ENCODE measurements around the gene KRT33B. TPM values are rescaled to one million over a fixed set of nuclear protein-coding genes. Genes with fewer than 3 reads are reported as not detected.
"Not testable (repeated sequence)": the region's sequence is repeated elsewhere in the genome, so short reads cannot be mapped to it uniquely, and the experiment has no call there.

Gene KRT33B
- total RNA-seq, 2 experiments from 2014 or later, result not detected

- ChIA-PET POLR2A (no interaction called here), CTCF (interaction anchor here (1.0 kb wide), 1 partner anchor 272 kb away, joined by 3 read pairs; no protein-coding TSS in a partner anchor)
- Mint-ChIP-seq H3K4me3 (no peak overlapping the region), H3K36me3 (ENCODE audit: low read depth) (peaks cover 4% of the 10 kb centered on the region), H3K4me1 (no peaks in the 10 kb centered on the region), H3K27me3 (peaks cover 15% of the 10 kb centered on the region), H3K9me3 (peaks cover 10% of the 10 kb centered on the region), H3K27ac (no peak overlapping the region)
- no peak for DNase-seq
Observed at GRCh38 chr17:41390411-41390938, 20.9 kb upstream of the KRT33B start.

GRCh38 chr17:41387670-41388069 lies 18.1 kb upstream of the KRT33B start:
- peaks cover 10% of the 10 kb centered on the region for H3K9me3 Mint-ChIP-seq
- CTCF ChIA-PET, result no interaction called here
- no peak for DNase-seq
- POLR2A ChIA-PET, result no interaction called here
- H3K27me3 Mint-ChIP-seq, result peaks cover 18% of the 10 kb centered on the region
- no peaks in the 10 kb centered on the region for H3K4me1 Mint-ChIP-seq
- no peak overlapping the region for H3K27ac Mint-ChIP-seq
- no peak overlapping the region for H3K4me3 Mint-ChIP-seq
- peaks cover 4% of the 10 kb centered on the region for H3K36me3 Mint-ChIP-seq (ENCODE audit: low read depth)

- no peak for DNase-seq
- Mint-ChIP-seq H3K27me3 (peaks cover 14% of the 10 kb centered on the region), H3K36me3 (ENCODE audit: low read depth) (peaks cover 4% of the 10 kb centered on the region), H3K27ac (no peak overlapping the region), H3K9me3 (peaks cover 10% of the 10 kb centered on the region), H3K4me3 (no peak overlapping the region), H3K4me1 (no peaks in the 10 kb centered on the region)
- ChIA-PET POLR2A (no interaction called here), CTCF (no interaction called here)
Observed at GRCh38 chr17:41386227-41386626, 16.6 kb upstream of the KRT33B start.

GRCh38 chr17:41383690-41384089 lies 14.1 kb upstream of the KRT33B start:
- no peak for DNase-seq

GRCh38 chr17:41382394-41382793 lies 12.8 kb upstream of the KRT33B start:
- Mint-ChIP-seq H3K36me3 (ENCODE audit: low read depth) (peaks cover 4% of the 10 kb centered on the region), H3K4me3 (no peak overlapping the region), H3K4me1 (no peaks in the 10 kb centered on the region), H3K9me3 (peaks cover 8% of the 10 kb centered on the region), H3K27me3 (peaks cover 7% of the 10 kb centered on the region), H3K27ac (no peak overlapping the region)
- DNase-seq, result no peak
- POLR2A ChIA-PET, result no interaction called here
- CTCF ChIA-PET, result no interaction called here

More at GRCh38 chr17:41383690-41384089, 14.1 kb upstream of the KRT33B start:
- Mint-ChIP-seq H3K27me3 (peaks cover 8% of the 10 kb centered on the region), H3K36me3 (ENCODE audit: low read depth) (peaks cover 4% of the 10 kb centered on the region), H3K27ac (no peak overlapping the region), H3K4me1 (no peaks in the 10 kb centered on the region), H3K4me3 (no peak overlapping the region), H3K9me3 (peaks cover 10% of the 10 kb centered on the region)
- ChIA-PET POLR2A (no interaction called here), CTCF (no interaction called here)

- CTCF ChIA-PET; H3K27me3 Mint-ChIP-seq; H3K9me3 Mint-ChIP-seq; H3K4me1 Mint-ChIP-seq; DNase-seq; POLR2A ChIA-PET; H3K27ac Mint-ChIP-seq; H3K36me3 Mint-ChIP-seq (ENCODE audit: low read depth); H3K4me3 Mint-ChIP-seq: not testable (repeated sequence)
Observed at GRCh38 chr17:41381943-41382342, 12.3 kb upstream of the KRT33B start, which contains the start of gene KRT34. Gene KRT34 (minus strand): TSS chr17:41382306. CDS start chr17:41382246, 60 bp downstream.

GRCh38 chr17:41380091-41380490 lies 10.5 kb upstream of the KRT33B start:
- DNase-seq; H3K27me3 Mint-ChIP-seq; H3K36me3 Mint-ChIP-seq (ENCODE audit: low read depth); H3K9me3 Mint-ChIP-seq; POLR2A ChIA-PET; CTCF ChIA-PET; H3K4me1 Mint-ChIP-seq; H3K27ac Mint-ChIP-seq; H3K4me3 Mint-ChIP-seq: not testable (repeated sequence)

- no peak for DNase-seq
- Mint-ChIP-seq H3K27ac (no peak overlapping the region), H3K9me3 (peaks cover 2% of the 10 kb centered on the region), H3K36me3 (ENCODE audit: low read depth) (no peaks in the 10 kb centered on the region), H3K4me1 (no peaks in the 10 kb centered on the region), H3K27me3 (peaks cover 2% of the 10 kb centered on the region), H3K4me3 (no peak overlapping the region)
- POLR2A ChIA-PET, result no interaction called here
- CTCF ChIA-PET, result no interaction called here
Observed at GRCh38 chr17:41377546-41377945, 7.9 kb upstream of the KRT33B start.

- no peaks in the 10 kb centered on the region for H3K36me3 Mint-ChIP-seq (ENCODE audit: low read depth)
- peaks cover 2% of the 10 kb centered on the region for H3K27me3 Mint-ChIP-seq
- POLR2A ChIA-PET, result no interaction called here
- peaks cover 2% of the 10 kb centered on the region for H3K9me3 Mint-ChIP-seq
- H3K4me1 Mint-ChIP-seq, result peaks cover 4% of the 10 kb centered on the region
- CTCF ChIA-PET, result no interaction called here
- no peak for DNase-seq
- H3K27ac Mint-ChIP-seq, result no peak overlapping the region
- no peak overlapping the region for H3K4me3 Mint-ChIP-seq
Observed at GRCh38 chr17:41369023-41369422, 590 bp downstream of the KRT33B start.

GRCh38 chr17:41367426-41368075 lies 2.1 kb downstream of the KRT33B start:
- POLR2A ChIA-PET, result no interaction called here
- Mint-ChIP-seq H3K27me3 (no peaks in the 10 kb centered on the region), H3K4me3 (no peak overlapping the region), H3K36me3 (ENCODE audit: low read depth) (no peaks in the 10 kb centered on the region), H3K27ac (no peak overlapping the region), H3K4me1 (peaks cover 4% of the 10 kb centered on the region), H3K9me3 (no peaks in the 10 kb centered on the region)
- CTCF ChIA-PET, result no interaction called here
- DNase-seq, result no peak

- no peak for DNase-seq
- Mint-ChIP-seq H3K4me3 (no peak overlapping the region), H3K4me1 (peaks cover 4% of the 10 kb centered on the region), H3K36me3 (ENCODE audit: low read depth) (no peaks in the 10 kb centered on the region), H3K9me3 (peaks cover 4% of the 10 kb centered on the region), H3K27me3 (no peaks in the 10 kb centered on the region), H3K27ac (no peak overlapping the region)
- ChIA-PET CTCF (no interaction called here), POLR2A (no interaction called here)
Observed at GRCh38 chr17:41366070-41366469, 3.5 kb downstream of the KRT33B start.

GRCh38 chr17:41363881-41364280 lies 5.7 kb downstream of the KRT33B start:
- peaks cover 5% of the 10 kb centered on the region for H3K9me3 Mint-ChIP-seq
- no peak overlapping the region for H3K27ac Mint-ChIP-seq
- H3K27me3 Mint-ChIP-seq, result peaks cover 1% of the 10 kb centered on the region
- no peak overlapping the region for H3K4me3 Mint-ChIP-seq
- peaks cover 4% of the 10 kb centered on the region for H3K4me1 Mint-ChIP-seq
- CTCF ChIA-PET, result no interaction called here
- no peak for DNase-seq
- H3K36me3 Mint-ChIP-seq (ENCODE audit: low read depth), result no peaks in the 10 kb centered on the region
- POLR2A ChIA-PET, result no interaction called here

GRCh38 chr17:41360296-41360995 lies 9.2 kb downstream of the KRT33B start:
- Mint-ChIP-seq H3K4me1 (peaks cover 4% of the 10 kb centered on the region), H3K27ac (no peak overlapping the region), H3K27me3 (peaks cover 12% of the 10 kb centered on the region), H3K36me3 (ENCODE audit: low read depth) (peaks cover 4% of the 10 kb centered on the region), H3K4me3 (no peak overlapping the region), H3K9me3 (peaks cover 8% of the 10 kb centered on the region)
- ChIA-PET CTCF (no interaction called here), POLR2A (no interaction called here)
- DNase-seq, result no peak

- no peak overlapping the region for H3K27ac Mint-ChIP-seq
- POLR2A ChIA-PET, result no interaction called here
- H3K9me3 Mint-ChIP-seq, result peaks cover 3% of the 10 kb centered on the region
- H3K4me1 Mint-ChIP-seq, result no peaks in the 10 kb centered on the region
- H3K36me3 Mint-ChIP-seq (ENCODE audit: low read depth), result peaks cover 4% of the 10 kb centered on the region
- no peak overlapping the region for H3K4me3 Mint-ChIP-seq
- H3K27me3 Mint-ChIP-seq, result peaks cover 10% of the 10 kb centered on the region
- no peak for DNase-seq
- CTCF ChIA-PET, result no interaction called here
Observed at GRCh38 chr17:41354536-41354935, 15.1 kb downstream of the KRT33B start.
